Measurements from ENCODE around the gene TDRD3.
A peak's percentile ranks its signal among the peaks of the same experiment; 100 is the strongest.
"Not testable (repeated sequence)": the region's sequence is repeated elsewhere in the genome, so short reads cannot be mapped to it uniquely, and the experiment has no call there.

TDRD3 gene

DNA sequence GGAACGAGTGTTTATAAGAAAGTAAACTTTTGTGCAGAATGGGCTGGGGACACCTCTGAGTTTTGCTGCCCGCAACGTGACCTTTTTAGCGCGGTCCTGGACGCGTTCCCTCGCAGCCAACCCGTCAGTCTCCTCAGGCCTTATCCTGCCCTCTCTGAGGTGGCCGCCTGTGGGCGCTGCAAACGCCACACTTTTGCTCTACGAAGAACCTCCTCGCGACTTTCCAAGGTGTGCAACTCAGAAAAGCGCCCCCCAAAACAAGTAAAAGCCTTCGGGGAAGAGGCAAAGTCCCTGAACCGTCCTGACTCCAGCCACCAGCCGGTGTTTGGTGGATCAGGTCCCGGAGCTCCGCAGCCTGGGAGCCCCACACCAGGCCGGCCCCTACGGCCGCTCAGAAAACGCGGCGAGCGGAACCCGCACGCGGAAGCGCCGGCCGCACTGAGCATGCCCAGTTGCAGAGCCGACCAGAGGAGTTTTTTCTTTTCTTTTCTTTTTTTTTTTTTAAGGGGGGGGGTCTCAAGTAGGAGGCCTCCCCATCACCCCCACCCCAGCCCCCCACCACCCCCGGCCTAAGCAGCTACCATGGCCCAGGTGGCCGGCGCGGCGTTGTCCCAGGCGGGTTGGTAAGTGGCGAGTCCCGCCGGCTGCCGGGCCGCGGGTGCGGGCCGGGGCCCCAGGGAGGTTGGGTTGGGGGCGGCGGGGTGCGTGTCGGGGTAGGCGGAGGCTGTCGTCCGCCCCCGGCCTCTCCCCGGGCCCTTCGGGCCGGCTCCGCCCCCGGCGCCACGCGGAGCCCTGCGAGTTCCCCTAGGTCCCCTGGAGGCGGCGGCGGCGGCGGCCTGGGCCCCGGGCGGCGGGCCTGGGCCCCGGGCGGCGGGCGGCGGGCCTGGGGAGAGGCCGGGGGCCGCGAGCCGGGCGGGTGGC lies at the start of gene TDRD3:
TDRD3 (plus strand) TSS at position 438 of the 921 bp plus-strand sequence; CDS start at position 583, 145 bp downstream.
- peak; percentile 71 for DNase-seq (ENCODE audit: low read depth)

DNA sequence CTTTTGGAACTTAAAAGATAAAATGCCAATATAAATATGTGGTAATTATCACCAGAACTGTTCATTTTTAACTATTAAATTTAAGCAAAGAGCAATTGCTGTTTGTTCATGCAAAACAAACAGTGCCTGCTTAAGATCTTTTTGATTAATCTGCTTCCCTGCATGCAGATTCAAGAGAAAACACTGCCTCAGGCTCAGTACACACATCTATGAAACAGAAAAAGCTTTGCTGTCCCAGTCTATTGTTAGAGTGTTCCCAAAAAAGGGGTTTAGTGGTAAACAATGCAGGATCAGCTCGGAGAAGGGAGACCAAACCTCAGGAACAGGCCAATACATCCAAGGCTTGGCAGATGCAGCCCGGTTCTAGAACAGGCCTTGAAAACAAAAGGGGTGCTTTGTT lies 49.3 kb upstream of the TDRD3 start:
- no peak for DNase-seq (ENCODE audit: low read depth)

DNA sequence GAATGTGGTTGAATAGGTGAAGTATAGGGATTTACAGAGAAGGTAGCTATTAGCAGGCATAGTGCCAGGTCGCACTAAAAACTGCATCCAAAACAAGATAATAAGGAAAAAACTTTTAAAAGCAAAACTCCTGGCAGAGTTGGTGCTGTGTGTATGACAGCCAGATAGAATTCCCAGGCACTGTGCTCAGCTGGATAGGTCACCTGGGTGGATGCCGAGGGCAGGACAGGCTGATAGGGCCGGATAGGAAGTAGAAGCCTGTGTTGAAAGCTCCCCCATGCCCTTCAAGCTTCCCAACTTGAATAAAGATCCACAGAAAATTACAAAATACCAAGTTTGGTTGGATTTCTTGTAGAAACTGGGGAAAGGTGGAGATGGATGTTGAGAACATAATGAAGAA lies 48.9 kb upstream of the TDRD3 start:
- no peak for DNase-seq (ENCODE audit: low read depth)

DNA sequence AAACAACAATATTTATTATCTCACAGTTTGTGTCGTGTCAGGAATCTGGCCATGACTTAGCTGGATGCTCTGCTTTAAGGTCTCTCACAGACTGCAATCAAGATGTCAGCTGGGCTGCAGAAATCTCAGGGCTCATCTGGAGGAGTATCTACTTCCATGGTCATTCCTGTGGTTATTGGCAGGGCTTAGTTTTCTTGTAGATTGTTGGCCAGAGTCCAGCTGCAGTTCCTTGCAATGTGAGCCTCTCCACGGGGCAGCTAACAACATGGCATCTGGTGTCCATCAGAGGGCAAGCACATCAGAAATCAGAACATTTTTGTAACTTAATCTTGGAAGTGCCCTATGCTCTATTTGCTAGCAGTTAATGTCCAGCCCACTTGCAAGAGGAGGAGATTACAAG lies 45.7 kb upstream of the TDRD3 start:
- DNase-seq (ENCODE audit: low read depth) = no peak

DNA sequence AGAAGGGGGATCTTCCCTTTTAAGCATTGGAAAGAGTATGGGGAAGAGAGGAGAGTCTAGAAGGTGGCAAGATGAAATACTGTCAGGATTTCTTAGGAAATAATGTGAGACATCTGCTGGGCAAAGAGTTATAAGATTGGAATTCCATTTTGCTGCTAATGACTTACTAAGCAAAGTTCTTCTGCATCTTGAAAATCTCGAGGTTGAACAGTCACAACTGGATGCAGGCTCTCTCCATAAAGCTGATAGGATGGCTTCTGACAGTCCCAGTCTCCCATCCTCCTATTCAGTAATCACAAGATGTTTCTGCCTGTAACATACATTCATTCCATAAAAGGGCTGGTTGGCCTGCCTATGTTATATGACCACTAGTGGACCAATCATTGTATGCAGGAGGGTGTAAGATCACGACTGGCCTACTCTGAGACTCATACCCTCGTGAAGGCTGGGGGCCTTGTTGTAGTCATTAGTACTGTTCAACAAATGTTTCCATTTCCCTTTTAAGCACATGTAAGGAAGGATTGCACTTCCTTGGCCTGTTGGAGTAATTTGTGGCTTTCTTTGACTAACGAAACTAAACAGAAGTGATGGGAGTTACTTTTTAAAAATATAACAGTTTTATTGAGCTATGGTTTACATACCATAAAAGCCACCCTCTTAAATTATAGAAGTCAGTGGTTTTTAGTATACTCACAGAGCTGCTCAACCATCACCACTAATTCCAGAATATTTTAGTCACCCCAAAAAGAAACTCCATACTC lies 45.0 kb upstream of the TDRD3 start:
- DNase-seq (ENCODE audit: low read depth) = no peak

DNA sequence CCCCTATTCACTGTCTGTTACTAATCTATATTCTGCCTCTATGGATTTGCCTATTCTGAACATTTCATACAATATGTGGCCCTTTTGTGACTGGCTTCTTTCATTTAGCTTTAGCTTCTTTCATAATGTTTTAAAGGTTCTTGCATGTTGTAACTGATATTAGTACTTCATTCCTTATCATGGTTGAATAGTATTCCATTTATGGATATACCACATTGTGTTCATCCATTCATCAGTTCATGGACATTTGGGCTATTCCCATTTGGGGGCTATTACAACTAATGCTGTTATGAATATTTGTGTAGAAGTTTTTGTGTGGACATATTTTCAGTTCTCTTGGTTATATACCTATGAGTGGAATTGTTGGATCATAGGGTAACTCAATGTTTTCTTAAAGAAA lies 44.4 kb upstream of the TDRD3 start:
- DNase-seq (ENCODE audit: low read depth) = no peak

DNA sequence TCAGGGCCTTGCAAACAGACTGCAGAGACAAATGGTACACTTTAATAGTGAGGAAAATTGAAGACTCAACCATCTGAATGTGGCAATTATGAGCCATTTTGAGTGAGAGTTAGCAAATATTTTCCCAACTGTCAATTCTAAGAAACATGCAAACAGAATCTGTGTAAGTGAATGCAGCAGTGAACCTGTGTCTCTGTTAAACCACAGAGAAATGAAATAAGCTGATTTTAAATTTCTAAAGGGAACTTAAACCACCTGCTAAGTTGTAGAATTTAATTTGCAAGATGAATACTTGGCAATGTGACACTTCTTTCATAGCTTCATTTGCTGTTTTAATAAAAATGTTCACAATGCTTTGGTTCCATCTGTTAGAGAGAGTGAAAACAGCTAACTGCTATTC lies 42.0 kb upstream of the TDRD3 start:
- DNase-seq (ENCODE audit: low read depth) = no peak

DNA sequence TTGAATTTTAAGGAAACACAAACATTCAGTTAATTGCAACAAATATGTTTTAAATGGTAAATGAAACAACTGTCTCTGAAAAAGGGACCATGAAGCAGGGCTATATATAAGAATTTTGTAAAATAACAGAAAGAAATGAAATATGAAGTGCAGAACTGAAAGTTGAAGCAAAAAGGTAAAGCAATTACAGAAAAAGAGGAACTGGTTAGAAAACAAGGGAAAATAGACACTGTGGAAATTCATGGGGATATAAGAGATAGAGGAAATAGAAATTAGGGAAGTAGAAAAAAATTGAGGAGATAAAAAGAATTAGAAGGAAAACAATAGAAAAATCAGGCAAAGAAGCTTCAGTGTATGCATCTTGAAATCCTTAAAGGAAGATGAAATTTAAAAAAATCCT lies 40.0 kb upstream of the TDRD3 start:
- no peak for DNase-seq (ENCODE audit: low read depth)

DNA sequence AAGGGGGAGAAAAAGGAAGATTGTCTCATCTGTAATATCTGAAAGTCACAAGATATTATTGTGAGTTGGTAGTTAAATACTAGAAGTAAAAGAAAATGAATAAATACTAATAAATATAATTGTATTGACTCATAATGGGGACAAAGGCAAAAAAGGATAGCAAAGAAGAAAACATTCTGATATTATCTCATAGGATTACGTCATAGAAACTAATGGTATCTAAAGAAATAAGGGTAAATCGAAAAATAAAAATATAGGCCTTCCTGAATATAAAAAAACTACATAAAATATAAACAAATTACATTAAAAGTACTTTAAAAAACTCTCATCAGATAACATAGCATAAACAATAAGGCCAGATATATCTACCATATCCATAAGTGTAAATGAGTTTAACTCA lies 38.6 kb upstream of the TDRD3 start:
- DNase-seq (ENCODE audit: low read depth) = no peak

DNA sequence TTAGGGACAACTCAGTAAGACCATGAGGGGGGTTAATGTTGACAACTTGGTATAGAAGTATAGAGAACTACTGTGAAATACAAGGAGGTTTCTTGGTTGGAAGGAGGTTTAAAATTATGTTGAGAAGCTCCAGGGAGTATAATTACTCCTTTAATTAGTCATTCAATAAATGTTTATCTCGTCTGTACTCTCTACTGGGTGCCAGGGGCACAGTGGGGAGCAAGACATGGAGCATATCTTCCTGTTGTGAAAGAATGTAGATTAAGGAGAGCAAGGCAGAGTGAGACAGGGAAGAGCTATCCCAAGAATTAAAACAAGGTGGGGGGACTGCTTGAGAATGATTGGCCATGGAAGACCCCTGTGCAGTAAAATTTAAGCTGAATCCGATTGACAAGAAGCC lies 33.7 kb upstream of the TDRD3 start:
- DNase-seq (ENCODE audit: low read depth) = no peak

DNA sequence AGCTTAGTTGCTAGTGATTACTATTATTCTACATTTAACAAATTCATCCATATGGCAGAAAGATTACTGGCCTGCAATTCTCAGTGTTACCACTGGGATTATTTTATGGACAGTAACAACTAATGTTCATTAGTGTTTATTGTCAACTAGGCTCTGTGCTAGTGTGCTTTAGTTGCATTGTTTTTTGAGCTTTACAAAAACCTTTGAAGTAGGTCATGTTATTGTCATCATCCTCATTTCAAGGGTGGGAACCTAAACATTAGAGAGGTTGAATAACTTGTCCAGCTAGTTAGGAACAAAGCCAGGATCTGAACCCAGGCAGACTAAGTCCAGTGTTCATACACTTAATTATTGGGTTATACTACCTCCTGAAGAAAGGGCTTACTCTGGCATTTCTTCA lies 27.8 kb upstream of the TDRD3 start:
- DNase-seq (ENCODE audit: low read depth) = no peak

DNA sequence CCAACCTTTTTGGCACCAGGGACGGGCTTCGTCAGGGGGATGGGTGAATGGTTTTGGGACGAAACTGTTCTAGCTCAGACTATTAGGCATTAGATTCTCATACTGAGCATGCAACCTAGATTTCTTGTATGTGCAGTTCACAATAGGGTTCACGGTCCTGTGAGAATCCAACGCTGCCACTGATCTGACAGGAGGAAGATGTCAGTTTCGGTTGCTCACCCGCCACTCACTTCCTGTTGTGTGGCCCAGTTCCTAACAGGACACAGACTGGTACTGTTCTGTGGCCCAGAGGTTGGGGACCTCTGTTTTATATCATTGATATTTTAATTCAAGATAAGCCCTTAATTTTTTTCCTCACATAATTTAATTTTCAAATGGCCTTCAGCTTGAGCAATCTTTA lies 26.7 kb upstream of the TDRD3 start:
- DNase-seq (ENCODE audit: low read depth) = no peak

DNA sequence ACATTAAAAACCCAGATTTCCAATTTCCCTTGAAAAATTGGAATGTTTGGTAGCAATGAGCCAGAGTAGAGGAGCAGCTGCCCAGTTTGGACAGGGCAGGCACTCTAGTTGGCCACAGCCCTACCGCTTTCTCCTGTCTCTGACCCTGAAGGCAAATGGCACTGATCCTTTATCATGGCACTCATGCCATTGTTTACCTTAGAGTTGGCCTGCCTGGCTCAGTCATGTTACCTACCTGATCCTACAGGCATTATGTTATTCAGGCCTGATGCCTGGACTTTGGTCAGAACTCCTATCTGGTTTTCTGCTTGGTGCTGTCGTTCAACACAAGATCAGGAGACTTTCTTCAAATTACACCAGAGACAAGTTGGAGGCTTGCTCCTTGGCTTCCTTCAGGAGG lies 24.9 kb upstream of the TDRD3 start:
- DNase-seq (ENCODE audit: low read depth) = no peak

DNA sequence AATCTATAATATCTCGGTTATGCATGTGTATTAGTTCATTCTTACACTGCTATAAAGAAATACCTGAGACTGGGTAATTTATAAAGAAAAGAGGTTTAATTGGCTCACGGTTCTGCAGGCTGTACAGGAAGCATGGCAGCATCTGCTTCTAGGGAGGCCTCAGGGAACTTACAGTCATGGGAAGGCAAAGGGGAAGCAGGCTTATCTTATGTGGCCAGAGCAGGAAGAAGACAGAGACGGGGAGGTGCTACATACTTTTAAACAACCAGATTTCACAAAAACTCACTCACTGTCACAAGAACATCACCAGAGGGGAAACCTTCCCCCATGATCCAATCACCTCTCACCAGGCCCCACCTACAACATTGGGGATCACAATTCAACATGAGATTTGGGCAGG lies 17.7 kb upstream of the TDRD3 start:
- DNase-seq (ENCODE audit: low read depth) = not testable (repeated sequence)

DNA sequence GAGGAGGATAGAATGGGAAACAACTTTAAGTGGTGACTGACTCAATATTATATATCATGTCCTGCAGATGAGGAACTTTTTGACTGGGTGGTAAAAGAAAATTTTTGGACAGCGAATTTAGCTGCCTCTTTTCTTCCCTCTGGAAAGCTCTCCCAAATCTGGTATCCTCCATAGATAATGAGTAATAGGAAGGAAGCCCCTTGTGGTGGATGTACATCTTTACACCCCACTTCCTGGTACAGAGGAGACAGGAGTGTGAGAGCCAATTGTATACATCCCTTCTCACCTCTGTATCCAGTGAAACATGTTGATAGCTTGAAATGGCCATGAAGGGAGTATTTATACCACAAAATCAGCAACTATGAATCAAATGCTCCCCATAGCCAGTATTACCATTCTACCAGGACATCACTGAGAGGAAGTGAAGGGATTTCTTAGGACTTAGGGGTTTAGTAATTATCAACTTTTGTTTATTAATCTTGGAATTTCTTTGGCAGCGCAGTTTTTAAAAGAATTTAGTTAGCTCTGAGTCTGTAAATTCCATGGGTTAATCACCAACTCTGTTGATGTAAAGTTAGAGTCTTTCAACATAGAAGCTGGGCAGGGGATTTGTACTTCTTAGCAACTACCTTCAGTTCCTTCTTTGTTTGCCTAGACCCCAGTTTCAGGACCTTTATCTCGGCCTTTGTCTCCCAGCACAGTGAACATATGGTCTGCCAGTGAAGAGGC lies 17.0 kb upstream of the TDRD3 start:
- DNase-seq (ENCODE audit: low read depth) = no peak

DNA sequence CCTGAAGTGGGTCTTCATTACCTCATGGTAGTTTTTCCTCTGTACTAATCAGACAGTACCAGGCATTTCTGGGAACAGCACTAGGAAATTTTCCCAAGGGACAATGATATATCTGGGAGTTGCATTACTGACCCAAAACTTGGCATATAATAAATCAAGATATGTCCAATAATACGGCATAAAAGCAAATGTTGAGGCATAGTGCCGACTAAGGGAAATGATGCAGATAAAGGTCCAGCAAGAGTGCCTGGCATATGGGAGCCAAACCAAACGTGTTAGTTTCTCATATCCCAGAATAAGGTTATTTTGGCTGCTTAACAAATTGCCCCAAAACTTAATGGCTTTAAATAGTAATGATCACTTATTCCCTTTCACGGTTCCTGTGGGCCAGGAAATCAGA lies 12.1 kb upstream of the TDRD3 start:
- no peak for DNase-seq (ENCODE audit: low read depth)

DNA sequence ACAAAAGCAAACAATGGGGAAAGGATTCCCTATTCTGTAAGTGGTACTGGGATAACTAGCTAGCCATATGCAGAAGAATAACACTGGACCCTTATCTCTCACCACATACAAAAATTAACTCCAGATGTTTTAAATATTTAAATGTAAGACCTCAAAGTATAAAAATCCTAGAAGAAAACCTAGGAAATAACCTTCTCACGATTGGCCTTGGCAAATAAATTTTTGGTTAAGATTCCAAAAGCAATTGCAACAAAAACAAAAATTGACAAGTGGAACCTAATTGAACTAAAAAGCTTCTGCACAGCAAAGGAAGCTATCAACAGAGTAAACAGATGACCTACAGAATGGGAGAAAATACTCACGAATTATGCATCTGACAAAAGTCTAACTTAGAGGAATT lies 10.8 kb upstream of the TDRD3 start:
- no peak for DNase-seq (ENCODE audit: low read depth)

DNA sequence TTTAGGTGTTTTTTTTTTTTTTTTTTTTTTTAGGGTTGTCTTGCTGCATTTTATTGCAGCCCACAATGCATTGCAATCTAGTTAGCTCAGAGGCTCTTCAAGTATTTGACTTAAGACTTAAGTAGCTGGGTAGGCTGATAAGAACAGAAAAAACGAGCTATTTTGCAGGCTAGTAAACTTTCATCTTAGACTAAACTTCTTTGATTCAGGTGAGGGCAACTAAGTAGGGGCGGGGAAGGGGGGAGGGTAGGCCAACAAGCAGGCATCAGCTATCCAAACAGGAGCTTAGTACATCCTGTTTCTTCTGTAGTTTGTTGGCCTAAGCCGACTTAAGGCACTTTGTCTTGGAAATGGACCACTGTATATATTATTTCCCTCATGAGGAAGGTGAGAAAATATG lies 4.9 kb upstream of the TDRD3 start:
- DNase-seq (ENCODE audit: low read depth) = no peak

DNA sequence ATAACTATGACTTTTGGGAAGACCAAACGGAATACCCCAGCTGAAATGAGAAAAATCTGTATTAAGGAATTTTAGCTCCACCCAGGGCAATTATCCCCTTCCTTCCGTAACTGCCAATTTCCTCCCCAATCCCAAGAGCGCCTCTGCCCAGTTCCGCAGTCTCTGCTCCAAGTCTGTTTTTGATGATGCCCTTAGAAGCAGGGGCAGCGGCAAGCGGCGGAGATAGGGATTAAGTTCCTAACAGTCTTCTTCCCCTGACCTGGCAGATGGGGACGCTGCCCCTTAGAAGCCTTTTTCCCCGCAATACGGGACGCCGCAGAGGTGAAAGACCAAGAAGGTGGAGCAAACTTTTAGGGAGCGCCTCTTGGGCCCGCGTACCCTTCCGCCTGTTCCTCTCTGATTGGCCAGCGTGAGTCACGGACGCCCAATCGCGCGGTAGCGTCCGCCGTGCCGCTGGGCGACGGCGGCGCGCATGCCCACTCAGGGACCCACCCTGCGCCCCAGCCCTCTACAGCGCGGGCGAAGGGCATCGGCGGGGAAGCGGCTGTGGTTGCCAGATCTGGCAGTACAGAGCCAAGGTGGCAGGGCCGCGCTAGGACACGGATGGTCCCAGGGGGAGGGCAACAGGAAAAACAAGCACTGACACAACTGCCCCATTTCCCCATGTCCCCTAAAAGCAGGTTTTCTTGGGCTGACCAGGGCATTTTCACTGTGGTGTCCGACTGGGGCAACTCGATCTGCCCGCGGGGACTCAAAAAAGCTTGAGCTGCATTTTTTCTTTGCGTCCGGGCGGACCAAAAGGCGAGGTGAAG lies 843 bp upstream of the TDRD3 start:
- DNase-seq (ENCODE audit: low read depth) = peak; percentile 87

DNA sequence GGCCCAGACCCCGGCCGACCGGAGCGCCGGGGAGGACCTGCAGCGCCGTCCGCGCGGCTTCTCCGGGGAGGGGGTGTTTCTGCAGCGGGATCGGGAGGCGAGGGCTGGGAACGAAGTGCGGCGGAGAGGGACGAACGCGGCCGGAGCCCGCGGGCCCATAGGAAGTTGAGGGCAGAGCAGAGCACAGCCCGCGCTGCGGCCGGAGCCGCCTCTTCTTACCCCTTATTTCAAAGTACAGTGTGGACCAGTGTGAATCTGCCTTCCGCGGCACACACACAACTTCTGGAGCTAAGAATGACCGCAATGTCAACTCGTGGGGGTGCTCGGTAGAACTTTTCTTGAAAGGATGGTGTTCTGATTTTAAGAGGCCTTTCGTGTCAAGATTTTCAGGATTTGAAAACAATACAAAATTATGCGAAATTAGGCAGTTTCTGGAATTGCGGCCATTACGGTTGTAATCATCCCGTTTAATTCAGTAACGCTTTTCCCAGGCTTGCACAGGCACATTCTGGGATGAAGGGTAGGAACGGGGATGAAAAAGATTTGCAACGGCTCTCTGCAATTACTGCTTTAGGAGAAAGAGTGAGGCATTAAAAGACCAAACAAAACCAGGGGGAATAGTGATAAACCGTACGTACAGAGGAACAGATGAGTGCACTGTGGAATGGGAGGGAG lies 821 bp downstream of the TDRD3 start:
- DNase-seq (ENCODE audit: low read depth) = no peak

DNA sequence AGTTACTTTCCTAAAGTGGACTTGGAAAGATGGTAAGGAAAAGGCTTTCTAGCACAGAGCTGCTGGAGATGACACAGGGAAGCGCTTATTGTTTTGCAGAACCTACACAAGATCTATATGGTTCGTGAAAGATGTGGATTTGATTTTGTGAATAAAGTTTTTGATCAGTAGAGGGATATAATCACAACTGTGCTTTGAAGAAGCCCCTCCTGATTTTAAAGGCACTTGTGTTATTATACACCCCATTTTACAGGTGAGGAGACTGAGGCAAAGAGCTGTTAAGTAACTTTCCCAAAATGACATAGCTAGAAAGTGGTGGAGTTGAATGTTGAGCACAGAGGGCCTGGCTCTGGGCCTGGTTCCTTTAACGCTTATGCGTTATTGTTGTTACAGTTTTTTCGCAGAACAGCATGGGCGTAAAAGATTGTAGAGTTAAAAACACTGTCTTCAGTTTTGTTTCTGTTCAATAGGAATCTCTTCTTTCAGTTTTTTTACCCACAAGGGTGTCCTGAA lies 1.4 kb downstream of the TDRD3 start:
- no peak for DNase-seq (ENCODE audit: low read depth)
